ENCODE measurements around the gene OR2G6. TPM values are rescaled to one million over a fixed set of nuclear protein-coding genes. Genes with fewer than 3 reads are reported as not detected.
"Not testable (repeated sequence)": the region's sequence is repeated elsewhere in the genome, so short reads cannot be mapped to it uniquely, and the experiment has no call there.

The OR2G6 gene
- total and polyA plus RNA-seq, 2 of the 13 experiments (the other 11 are each of a cell fraction or from before 2014, with no cell fraction given) = not detected

DNA sequence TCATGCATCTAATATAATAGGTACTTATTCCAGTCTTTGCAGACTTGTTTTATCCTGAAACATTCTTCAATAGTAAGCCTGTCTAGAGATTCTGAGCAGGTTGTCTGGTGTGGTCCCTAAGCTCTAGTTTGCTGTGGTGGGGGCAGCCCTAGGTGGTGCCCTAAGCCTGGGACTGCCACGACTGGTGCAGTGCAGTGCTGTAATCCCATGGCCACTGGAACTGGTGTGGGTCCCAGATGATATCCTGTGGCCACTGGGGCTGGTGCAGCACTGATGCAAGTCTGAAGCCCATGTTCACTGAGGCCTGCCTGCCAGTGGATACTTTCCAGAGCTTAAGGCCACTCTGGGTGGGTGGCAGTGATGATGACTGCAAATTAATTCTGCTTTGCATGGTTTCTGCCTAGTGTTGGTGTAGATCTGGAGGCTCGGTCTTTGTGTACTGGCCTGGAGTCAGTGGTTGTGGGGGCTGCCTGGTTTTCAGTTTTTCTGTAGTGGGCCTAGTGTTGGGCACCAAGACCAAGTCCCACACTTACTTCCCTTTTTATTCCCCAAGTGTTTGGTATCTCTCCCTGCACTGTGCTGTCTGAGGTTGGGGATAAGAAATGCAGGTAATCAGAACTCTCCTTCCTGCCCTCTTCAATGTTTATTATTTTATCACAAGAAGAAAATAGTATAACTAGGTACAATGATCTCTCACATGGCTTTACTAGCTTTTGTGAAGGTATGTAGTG lies 7.4 kb upstream of the OR2G6 start:
- CTCF ChIA-PET (ENCODE audit: low intra/inter-chr PET ratio, low total read pairs); POLR2A ChIA-PET; H3K36me3 ChIP-seq (replicated peaks in 1 of 2; ENCODE audit: control insufficient read depth in 1 of 2, insufficient read depth in 2 of 2, low read length in 2 of 2); FAIRE-seq; intact Hi-C loops (cut with micrococcal nuclease; ENCODE audit: unreplicated experiment); in situ Hi-C loops (cut with HindIII; ENCODE audit: extremely low pct_ligation_motif_present, low pct_unique_long_range_greater_than_20kb); DNase-seq (ENCODE audit: low spot score); H3K27ac ChIP-seq (ENCODE audit: extremely low read length, insufficient read depth, low read length); H3K4me3 ChIP-seq (replicated peaks in 1 of 3; ENCODE audit: insufficient read depth in 1 of 3, low read depth in 2 of 3, low read length in 3 of 3); H3K4me1 ChIP-seq (ENCODE audit: insufficient read depth, low read length); H2AFZ ChIP-seq (ENCODE audit: low read length); H3K79me2 ChIP-seq (ENCODE audit: insufficient read depth, low read length); H3K9me3 ChIP-seq (ENCODE audit: low read length); BruUV-seq (replicated peaks); ATAC-seq; H3K9ac ChIP-seq (ENCODE audit: insufficient read depth, low read depth, low read length); H3K4me2 ChIP-seq (ENCODE audit: low read depth, low read length); H3K27me3 ChIP-seq (ENCODE audit: control insufficient read depth in 1 of 2, insufficient read depth in 2 of 2, low read length in 2 of 2); H4K20me1 ChIP-seq (ENCODE audit: insufficient read depth, low read length): not testable (repeated sequence)
- WGBS (ENCODE audit: low lambda C conversion rate) = 0% methylated on average over 1 of the region's 2 CpGs

DNA sequence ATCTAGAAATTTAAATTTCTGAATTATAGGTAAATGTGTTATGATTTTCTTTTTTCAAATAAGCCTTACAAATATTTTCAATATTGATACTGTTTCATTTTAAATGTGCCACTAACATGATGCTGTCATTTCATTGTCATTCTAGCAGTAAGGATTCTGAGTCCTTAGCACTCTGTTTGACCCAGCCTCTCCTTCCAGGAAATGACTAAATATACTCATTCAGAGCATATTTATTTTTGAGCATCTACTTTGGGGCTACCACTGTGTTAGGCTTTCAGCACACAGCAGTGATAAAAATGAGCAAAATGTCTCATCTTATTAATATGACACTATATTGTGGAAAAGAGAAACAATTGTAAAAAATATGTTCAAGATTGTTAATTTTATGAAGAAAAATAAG lies 2.3 kb downstream of the OR2G6 start:
- POLR2A ChIA-PET; DNase-seq (ENCODE audit: low spot score); ATAC-seq: not testable (repeated sequence)

DNA sequence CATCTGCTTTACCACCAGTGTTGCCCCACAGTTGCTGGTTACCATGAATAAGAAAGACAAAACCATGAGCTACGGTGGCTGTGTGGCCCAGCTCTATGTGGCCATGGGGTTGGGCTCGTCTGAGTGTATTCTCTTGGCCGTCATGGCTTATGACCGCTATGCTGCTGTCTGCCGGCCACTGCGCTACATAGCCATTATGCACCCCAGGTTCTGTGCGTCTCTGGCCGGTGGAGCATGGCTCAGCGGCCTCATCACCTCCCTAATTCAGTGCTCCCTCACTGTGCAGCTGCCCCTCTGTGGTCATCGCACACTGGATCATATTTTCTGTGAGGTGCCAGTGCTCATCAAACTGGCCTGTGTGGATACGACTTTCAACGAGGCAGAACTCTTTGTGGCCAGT lies 14.0 kb downstream of the OR2G6 start:
- no TSS peak for BruUV-seq (replicated peaks)
- Histone ChIP-seq H3K27me3 (ENCODE audit: control insufficient read depth in 1 of 2, insufficient read depth in 2 of 2, low read length in 2 of 2) (no peaks in the 10 kb centered on the region), H3K79me2 (ENCODE audit: insufficient read depth, low read length) (no peaks in the 10 kb centered on the region), H3K4me1 (ENCODE audit: insufficient read depth, low read length) (no peaks in the 10 kb centered on the region), H3K4me2 (ENCODE audit: low read depth, low read length) (no peak overlapping the region), H2AFZ (ENCODE audit: low read length) (no peak overlapping the region), H3K27ac (ENCODE audit: extremely low read length, insufficient read depth, low read length) (no peak overlapping the region), H3K9ac (ENCODE audit: insufficient read depth, low read depth, low read length) (no peak overlapping the region), H3K36me3 (replicated peaks in 1 of 2; ENCODE audit: control insufficient read depth in 1 of 2, insufficient read depth in 2 of 2, low read length in 2 of 2) (no peaks in the 10 kb centered on the region), H4K20me1 (ENCODE audit: insufficient read depth, low read length) (no peaks in the 10 kb centered on the region), H3K4me3 (replicated peaks in 1 of 3; ENCODE audit: insufficient read depth in 1 of 3, low read depth in 2 of 3, low read length in 3 of 3) (no peak overlapping the region), H3K9me3 (ENCODE audit: low read length) (no peaks in the 10 kb centered on the region; the same call in 1 of the 2 replicates)
- no peak for DNase-seq (ENCODE audit: low spot score)
- no peak for ATAC-seq
- WGBS (ENCODE audit: low lambda C conversion rate) = 23% methylated on average over 5 of the region's 12 CpGs
- intact Hi-C loops (cut with micrococcal nuclease; ENCODE audit: unreplicated experiment) = no loop called here
- in situ Hi-C loops (cut with HindIII; ENCODE audit: extremely low pct_ligation_motif_present, low pct_unique_long_range_greater_than_20kb) = no loop called here
- FAIRE-seq = no peak
- ChIA-PET CTCF (ENCODE audit: low intra/inter-chr PET ratio, low total read pairs) (no interaction called here), POLR2A (no interaction called here)
- TF ChIP-seq SOX5 (CRISPR knock-in tag; IDR thresholded peaks at IDR 0.05; ENCODE audit: borderline replicate concordance) (no peak), SIX1 (CRISPR knock-in tag; IDR thresholded peaks at IDR 0.05; ENCODE audit: borderline replicate concordance) (no peak), ADNP (CRISPR knock-in tag; IDR thresholded peaks at IDR 0.05) (no peak)
- TF ChIP-seq, protein P1, sequence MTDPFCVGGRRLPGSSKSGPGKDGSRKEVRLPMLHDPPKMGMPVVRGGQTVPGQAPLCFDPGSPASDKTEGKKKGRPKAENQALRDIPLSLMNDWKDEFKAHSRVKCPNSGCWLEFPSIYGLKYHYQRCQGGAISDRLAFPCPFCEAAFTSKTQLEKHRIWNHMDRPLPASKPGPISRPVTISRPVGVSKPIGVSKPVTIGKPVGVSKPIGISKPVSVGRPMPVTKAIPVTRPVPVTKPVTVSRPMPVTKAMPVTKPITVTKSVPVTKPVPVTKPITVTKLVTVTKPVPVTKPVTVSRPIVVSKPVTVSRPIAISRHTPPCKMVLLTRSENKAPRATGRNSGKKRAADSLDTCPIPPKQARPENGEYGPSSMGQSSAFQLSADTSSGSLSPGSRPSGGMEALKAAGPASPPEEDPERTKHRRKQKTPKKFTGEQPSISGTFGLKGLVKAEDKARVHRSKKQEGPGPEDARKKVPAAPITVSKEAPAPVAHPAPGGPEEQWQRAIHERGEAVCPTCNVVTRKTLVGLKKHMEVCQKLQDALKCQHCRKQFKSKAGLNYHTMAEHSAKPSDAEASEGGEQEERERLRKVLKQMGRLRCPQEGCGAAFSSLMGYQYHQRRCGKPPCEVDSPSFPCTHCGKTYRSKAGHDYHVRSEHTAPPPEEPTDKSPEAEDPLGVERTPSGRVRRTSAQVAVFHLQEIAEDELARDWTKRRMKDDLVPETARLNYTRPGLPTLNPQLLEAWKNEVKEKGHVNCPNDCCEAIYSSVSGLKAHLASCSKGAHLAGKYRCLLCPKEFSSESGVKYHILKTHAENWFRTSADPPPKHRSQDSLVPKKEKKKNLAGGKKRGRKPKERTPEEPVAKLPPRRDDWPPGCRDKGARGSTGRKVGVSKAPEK (CRISPR knock-in tag; IDR thresholded peaks at IDR 0.05; ENCODE audit: borderline replicate concordance) = no peak
- TF ChIP-seq, protein P2, sequence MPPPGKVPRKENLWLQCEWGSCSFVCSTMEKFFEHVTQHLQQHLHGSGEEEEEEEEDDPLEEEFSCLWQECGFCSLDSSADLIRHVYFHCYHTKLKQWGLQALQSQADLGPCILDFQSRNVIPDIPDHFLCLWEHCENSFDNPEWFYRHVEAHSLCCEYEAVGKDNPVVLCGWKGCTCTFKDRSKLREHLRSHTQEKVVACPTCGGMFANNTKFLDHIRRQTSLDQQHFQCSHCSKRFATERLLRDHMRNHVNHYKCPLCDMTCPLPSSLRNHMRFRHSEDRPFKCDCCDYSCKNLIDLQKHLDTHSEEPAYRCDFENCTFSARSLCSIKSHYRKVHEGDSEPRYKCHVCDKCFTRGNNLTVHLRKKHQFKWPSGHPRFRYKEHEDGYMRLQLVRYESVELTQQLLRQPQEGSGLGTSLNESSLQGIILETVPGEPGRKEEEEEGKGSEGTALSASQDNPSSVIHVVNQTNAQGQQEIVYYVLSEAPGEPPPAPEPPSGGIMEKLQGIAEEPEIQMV (CRISPR knock-in tag; IDR thresholded peaks at IDR 0.05; ENCODE audit: low read depth) = no peak

More for the DNA sequence above, 2.3 kb downstream of the OR2G6 start:
- H3K4me2 ChIP-seq (ENCODE audit: low read depth, low read length); H4K20me1 ChIP-seq (ENCODE audit: insufficient read depth, low read length); H3K4me3 ChIP-seq (replicated peaks in 1 of 3; ENCODE audit: insufficient read depth in 1 of 3, low read depth in 2 of 3, low read length in 3 of 3); BruUV-seq (replicated peaks); H3K9me3 ChIP-seq (ENCODE audit: low read length); H3K27me3 ChIP-seq (ENCODE audit: control insufficient read depth in 1 of 2, insufficient read depth in 2 of 2, low read length in 2 of 2); H3K4me1 ChIP-seq (ENCODE audit: insufficient read depth, low read length); in situ Hi-C loops (cut with HindIII; ENCODE audit: extremely low pct_ligation_motif_present, low pct_unique_long_range_greater_than_20kb); H3K9ac ChIP-seq (ENCODE audit: insufficient read depth, low read depth, low read length); H3K79me2 ChIP-seq (ENCODE audit: insufficient read depth, low read length); H3K27ac ChIP-seq (ENCODE audit: extremely low read length, insufficient read depth, low read length); intact Hi-C loops (cut with micrococcal nuclease; ENCODE audit: unreplicated experiment); FAIRE-seq; CTCF ChIA-PET (ENCODE audit: low intra/inter-chr PET ratio, low total read pairs); H2AFZ ChIP-seq (ENCODE audit: low read length); H3K36me3 ChIP-seq (replicated peaks in 1 of 2; ENCODE audit: control insufficient read depth in 1 of 2, insufficient read depth in 2 of 2, low read length in 2 of 2): not testable (repeated sequence)
